SU-DHL-6 (cell line): ENCODE results near the gene ZNRF1.

Experiments used
- H2AFZ ChIP-seq: fragments of 200-600 bp; sonication (generic); 2 replicates; pipeline ENCODE4 v1.6.1; 2014; ENCODE audit warnings: low read depth, mild to moderate bottlenecking, moderate library complexity, mixed read lengths, antibody characterized with exemption, low read length; ENCODE audit not compliant: severe bottlenecking
- H3F3A ChIP-seq: fragments of 200-600 bp; shearing (Covaris generic); 2 replicates; pipeline ENCODE4 v1.6.0; 2016; ENCODE audit warnings: antibody characterized with exemption, mild to moderate bottlenecking; ENCODE audit not compliant: insufficient read depth
- H3K27ac ChIP-seq: fragments of 200-600 bp; sonication (generic); 2 replicates; pipeline ENCODE4 v1.5.1; 2016; ENCODE audit warnings: low read depth, mild to moderate bottlenecking, low read length, moderate library complexity, mixed read lengths
- H3K27me3 ChIP-seq: fragments of 200-600 bp; sonication (generic), shearing (Covaris generic); 2 replicates; pipeline ENCODE4 v1.6.0; 2014; ENCODE audit warnings: mild to moderate bottlenecking, low read length
- H3K36me3 ChIP-seq: fragments of 200-600 bp; sonication (generic); 2 replicates; pipeline ENCODE4 v1.6.1; 2014; ENCODE audit warnings: mild to moderate bottlenecking, low read length, mixed read lengths
- H3K4me2 ChIP-seq: fragments of 300-600, 200-600 bp; shearing (Covaris generic), sonication (generic); 2 replicates; pipeline ENCODE4 v1.6.0; 2014; ENCODE audit warnings: low read length, low read depth, mild to moderate bottlenecking; ENCODE audit not compliant: poor library complexity, severe bottlenecking
- H3K4me3 ChIP-seq: fragments of 200-600 bp; sonication (generic); 2 replicates; pipeline ENCODE4 v1.5.1; 2014; ENCODE audit warnings: antibody characterized with exemption, low read length, mild to moderate bottlenecking, mixed read lengths; ENCODE audit not compliant: insufficient read depth, poor library complexity, severe bottlenecking
- H3K79me2 ChIP-seq: fragments of 200-600 bp; sonication (generic); 2 replicates; pipeline ENCODE4 v1.6.1; 2014; ENCODE audit warnings: mild to moderate bottlenecking, low read length, moderate library complexity; ENCODE audit not compliant: insufficient read depth
- H3K9ac ChIP-seq: fragments of 200-600 bp; sonication (generic); 2 replicates; pipeline ENCODE4 v1.7.0; 2014; ENCODE audit warnings: mild to moderate bottlenecking, low read length
- H3K9me2 ChIP-seq: fragments of 200-600 bp; sonication (generic); replicated peaks from 2 replicates; pipeline ENCODE4 v1.6.1; 2014; ENCODE audit warnings: low read length; ENCODE audit not compliant: insufficient read depth
- H3K9me3 ChIP-seq: fragments of 200-600 bp; sonication (generic); 2 replicates; pipeline ENCODE4 v1.6.1; 2014; ENCODE audit warnings: low read length, mixed read lengths; ENCODE audit not compliant: insufficient read depth
- H4K20me1 ChIP-seq: fragments of 200-600 bp; sonication (generic); 2 replicates; pipeline ENCODE4 v1.6.1; 2014; ENCODE audit warnings: low read depth, mild to moderate bottlenecking, antibody characterized with exemption, low read length, moderate library complexity, mixed read lengths
- EZH2phosphoT487 ChIP-seq: fragments of 200-600 bp; sonication (generic), shearing (Covaris generic); conservative IDR thresholded peaks from 2 replicates; pipeline ENCODE4 v1.6.1; 2018; ENCODE audit warnings: mild to moderate bottlenecking, antibody characterized with exemption, low read length, moderate library complexity, mixed read lengths
- TF ChIP-seq, protein P1 (sequence below): fragments of 200-600 bp; sonication (generic); IDR thresholded peaks from one replicate; pipeline ENCODE4 v1.5.1; 2017; ENCODE audit warnings: antibody characterized with exemption, mild to moderate bottlenecking, low read length, moderate library complexity; ENCODE audit not compliant: insufficient read depth, poor library complexity, severe bottlenecking

Gene ZNRF1

DNA sequence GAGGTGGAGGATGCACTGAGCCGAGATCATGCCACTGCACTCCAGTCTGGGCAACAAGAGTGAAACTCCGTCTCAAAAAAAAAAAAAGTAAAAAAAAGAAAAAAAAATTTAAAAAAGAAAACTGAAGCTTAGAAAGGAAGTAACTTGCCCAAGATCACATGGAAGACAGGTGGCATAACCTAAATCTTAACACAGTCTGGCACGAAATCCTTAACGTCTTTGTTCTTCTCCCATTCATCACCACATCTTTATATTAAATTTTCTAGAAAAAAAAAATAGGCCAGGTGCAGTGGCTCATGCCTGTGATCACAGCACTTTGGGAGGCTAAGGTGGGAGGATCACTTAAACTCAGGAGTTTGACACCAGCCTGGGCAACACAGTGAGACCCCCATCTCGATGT lies 23.2 kb upstream of the ZNRF1 start:
- no peak overlapping the region for H3K4me3 ChIP-seq
- no peak overlapping the region for H2AFZ ChIP-seq
- no peaks in the 10 kb centered on the region for H3F3A ChIP-seq
- H3K4me2 ChIP-seq = no peak overlapping the region
- no peak overlapping the region for H3K27ac ChIP-seq
- no peaks in the 10 kb centered on the region for H4K20me1 ChIP-seq
- no peaks in the 10 kb centered on the region for H3K27me3 ChIP-seq
- H3K9me2 ChIP-seq = no peaks in the 10 kb centered on the region
- H3K9me3 ChIP-seq = no peaks in the 10 kb centered on the region
- TF ChIP-seq EZH2phosphoT487 = no peak
- TF ChIP-seq, protein P1, sequence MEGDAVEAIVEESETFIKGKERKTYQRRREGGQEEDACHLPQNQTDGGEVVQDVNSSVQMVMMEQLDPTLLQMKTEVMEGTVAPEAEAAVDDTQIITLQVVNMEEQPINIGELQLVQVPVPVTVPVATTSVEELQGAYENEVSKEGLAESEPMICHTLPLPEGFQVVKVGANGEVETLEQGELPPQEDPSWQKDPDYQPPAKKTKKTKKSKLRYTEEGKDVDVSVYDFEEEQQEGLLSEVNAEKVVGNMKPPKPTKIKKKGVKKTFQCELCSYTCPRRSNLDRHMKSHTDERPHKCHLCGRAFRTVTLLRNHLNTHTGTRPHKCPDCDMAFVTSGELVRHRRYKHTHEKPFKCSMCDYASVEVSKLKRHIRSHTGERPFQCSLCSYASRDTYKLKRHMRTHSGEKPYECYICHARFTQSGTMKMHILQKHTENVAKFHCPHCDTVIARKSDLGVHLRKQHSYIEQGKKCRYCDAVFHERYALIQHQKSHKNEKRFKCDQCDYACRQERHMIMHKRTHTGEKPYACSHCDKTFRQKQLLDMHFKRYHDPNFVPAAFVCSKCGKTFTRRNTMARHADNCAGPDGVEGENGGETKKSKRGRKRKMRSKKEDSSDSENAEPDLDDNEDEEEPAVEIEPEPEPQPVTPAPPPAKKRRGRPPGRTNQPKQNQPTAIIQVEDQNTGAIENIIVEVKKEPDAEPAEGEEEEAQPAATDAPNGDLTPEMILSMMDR = no peak
- no peaks in the 10 kb centered on the region; the same call in 1 of the 2 replicates for H3K36me3 ChIP-seq
- no peak overlapping the region for H3K9ac ChIP-seq
- peaks cover 4% of the 10 kb centered on the region; the same call in 1 of the 2 replicates for H3K79me2 ChIP-seq

DNA sequence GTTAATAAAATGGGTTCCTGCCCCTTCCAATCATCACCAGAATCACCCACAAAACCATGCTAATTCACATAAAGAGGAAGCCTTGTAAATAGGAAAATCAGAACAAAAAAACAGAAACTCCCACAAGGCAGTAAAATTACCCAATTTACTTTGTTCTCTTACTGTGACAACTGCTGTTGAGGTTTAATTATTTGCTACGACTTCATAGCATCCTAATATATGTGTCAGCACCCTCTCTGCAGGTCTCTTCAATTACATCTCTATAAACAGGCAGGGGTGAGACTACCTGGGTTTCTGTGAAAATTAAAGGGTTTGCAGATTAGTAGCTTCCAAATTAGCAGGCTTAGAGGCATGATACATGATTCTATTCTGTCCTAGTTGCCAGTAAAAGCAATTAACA lies 16.6 kb upstream of the ZNRF1 start:
- peaks cover 32% of the 10 kb centered on the region for H3K79me2 ChIP-seq
- H3K27me3 ChIP-seq = no peaks in the 10 kb centered on the region
- TF ChIP-seq EZH2phosphoT487 = no peak
- TF ChIP-seq, protein P1 = no peak
- no peak overlapping the region for H3K27ac ChIP-seq
- no peak overlapping the region for H3K4me3 ChIP-seq
- H3K9ac ChIP-seq = no peak overlapping the region
- no peaks in the 10 kb centered on the region for H3K9me3 ChIP-seq
- no peak overlapping the region for H3K4me2 ChIP-seq
- H3F3A ChIP-seq = no peaks in the 10 kb centered on the region
- no peaks in the 10 kb centered on the region for H4K20me1 ChIP-seq
- no peaks in the 10 kb centered on the region for H3K9me2 ChIP-seq
- no peaks in the 10 kb centered on the region for H3K36me3 ChIP-seq
- no peak overlapping the region for H2AFZ ChIP-seq

DNA sequence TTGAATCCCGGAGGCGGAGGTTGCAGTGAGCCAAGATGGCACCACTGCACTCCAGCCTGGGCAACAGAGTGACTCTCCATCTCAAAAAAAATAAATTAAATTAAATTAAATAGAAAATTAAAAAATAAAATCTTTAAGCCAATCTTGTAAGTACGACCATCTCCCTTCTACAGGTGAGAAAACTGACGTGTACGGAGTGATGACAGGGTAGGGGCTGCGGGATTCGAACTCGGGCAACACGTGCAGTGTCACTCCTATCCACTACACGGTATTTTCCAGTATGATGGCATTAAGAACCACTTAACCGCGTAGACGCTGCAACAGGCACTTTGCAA lies 14.7 kb upstream of the ZNRF1 start:
- H3K27me3 ChIP-seq = no peaks in the 10 kb centered on the region
- peak overlapping the region; percentile 92 for H3K4me3 ChIP-seq
- H3K9me2 ChIP-seq = no peaks in the 10 kb centered on the region
- peak overlapping the region; percentile 83 for H3K9ac ChIP-seq
- no peaks in the 10 kb centered on the region for H3F3A ChIP-seq
- H3K9me3 ChIP-seq = no peaks in the 10 kb centered on the region
- no peak overlapping the region for H3K27ac ChIP-seq
- H3K4me2 ChIP-seq = peak overlapping the region; percentile 92
- H3K36me3 ChIP-seq = no peaks in the 10 kb centered on the region
- peaks cover 32% of the 10 kb centered on the region for H3K79me2 ChIP-seq
- TF ChIP-seq, protein P1 = no peak
- no peak for TF ChIP-seq EZH2phosphoT487
- no peaks in the 10 kb centered on the region for H4K20me1 ChIP-seq
- peak overlapping the region; percentile 79 for H2AFZ ChIP-seq
